Esophagus mucosa (tissue), 1 donor: Measurements from ENCODE around the gene TMED7. TPM values are rescaled to one million over a fixed set of nuclear protein-coding genes. Genes with fewer than 3 reads are reported as not detected.

Source experiments
- ATAC-seq: fragments of 200-7000 bp; cut with Tn5 transposase; one replicate; pipeline ENCODE4 v1.9.1; 2020
- total RNA-seq: library from RNA; stranded (reverse); gene quantifications from one replicate; pipeline ENCODE4 v1.2.4, GENCODE V29; 2023
- donor health status: DM: yes; HTN: yes; CAD: no.

Gene TMED7
- total RNA-seq, 1 donor from 2014 or later = 47.2 TPM

- peak; percentile 19 for ATAC-seq
These were observed 598 bp upstream of the TMED7 start for GRCh38 chr5:115626445-115626823.

DNA sequence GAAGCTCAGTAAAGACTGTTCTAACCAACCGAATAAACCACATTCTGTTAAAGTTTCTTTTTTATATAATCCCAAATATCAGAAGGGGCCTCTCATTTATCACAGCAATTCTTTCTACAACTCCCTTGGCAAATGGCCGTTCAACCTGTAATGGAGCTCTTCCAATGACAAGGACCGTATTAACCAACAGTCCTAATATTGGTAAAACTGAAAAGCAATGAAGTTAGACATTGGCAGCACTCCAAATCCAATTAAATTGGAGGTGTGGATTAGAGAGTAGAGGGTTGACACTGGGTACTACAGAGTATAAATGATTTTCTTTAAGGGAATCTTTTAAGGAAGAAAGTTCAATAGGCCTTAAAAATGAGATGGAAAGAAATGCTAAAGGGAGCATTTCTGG lies 842 bp downstream of the TMED7 start:
- ATAC-seq = no peak

GRCh38 chr5:115623658-115624057 lies 2.2 kb downstream of the TMED7 start:
- no peak for ATAC-seq

DNA sequence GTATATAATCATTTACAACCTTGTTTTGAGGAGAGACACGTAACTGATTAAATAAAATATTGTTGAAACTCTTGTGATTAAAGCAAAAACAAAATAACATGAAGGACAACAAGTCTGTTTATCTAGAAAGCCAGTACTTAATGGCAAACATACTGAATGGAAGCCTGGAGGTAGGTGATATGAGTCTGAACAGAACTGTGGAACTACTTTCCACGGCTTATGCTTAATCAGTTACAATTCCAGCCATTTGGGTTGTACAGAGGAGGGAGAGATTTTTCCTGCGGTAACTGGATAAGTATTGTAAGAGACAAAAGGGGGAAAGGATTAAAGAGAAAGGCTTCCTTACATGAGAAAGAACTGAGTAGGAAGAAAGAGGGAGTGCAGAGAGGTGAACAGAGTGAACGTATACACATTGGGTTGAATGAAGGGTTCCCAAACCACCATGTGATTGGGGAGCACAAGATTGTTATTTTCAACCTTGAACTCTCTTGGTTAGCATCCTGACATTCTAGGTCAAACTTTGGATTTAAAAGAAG lies 4.4 kb downstream of the TMED7 start:
- no peak for ATAC-seq

GRCh38 chr5:115616892-115617291 lies 8.9 kb downstream of the TMED7 start:
- no peak for ATAC-seq

- no peak for ATAC-seq
These were observed 9.4 kb downstream of the TMED7 start for GRCh38 chr5:115616472-115616871.

GRCh38 chr5:115611873-115612272 lies 14.0 kb downstream of the TMED7 start:
- ATAC-seq = no peak

DNA sequence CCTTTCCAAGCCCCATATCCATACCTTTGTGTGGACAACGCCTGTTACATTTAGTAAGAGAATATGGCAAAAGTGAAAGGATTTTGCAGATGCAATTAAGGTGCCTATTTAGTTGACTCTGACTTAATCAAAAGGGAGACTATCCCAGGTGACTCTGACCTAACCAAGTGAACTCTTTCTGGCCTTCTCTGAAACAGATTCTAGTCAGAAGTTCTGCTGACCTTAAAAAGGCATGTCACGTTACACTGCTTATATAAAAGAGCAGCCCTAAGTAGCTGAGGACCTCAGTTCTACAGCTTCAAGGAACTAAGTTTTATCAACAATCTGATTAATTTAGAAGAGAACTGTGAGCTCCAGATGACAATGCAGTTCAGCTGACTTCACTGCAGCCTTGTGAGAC lies 17.9 kb downstream of the TMED7 start:
- ATAC-seq = no peak

GRCh38 chr5:115605436-115605835 lies 20.4 kb downstream of the TMED7 start:
- no peak for ATAC-seq

DNA sequence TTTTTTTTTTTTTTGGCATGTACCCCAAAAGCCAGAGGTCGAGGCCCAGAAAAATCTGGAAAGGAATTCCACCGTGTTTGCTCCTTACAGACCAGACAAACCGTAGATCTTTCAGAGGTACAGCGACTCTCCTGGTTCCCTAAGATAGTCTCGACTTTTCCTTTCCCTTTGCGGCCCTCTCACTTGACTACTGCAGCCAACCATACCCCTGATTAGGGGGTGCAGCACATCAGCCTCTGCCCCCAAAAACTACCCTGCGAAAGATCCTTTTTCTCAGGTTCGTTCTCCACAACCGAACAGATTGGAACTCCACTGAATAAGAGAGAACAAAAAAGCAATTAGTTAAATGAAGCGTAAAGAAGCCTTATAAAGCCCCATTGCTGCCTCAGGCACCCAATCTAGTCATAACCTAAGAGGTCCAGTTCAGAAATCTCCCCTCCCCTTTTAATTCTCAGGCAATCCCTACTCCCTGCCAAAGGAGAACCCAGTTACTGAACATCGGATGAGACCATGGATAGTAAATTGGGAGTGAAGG lies 23.2 kb downstream of the TMED7 start:
- ATAC-seq = peak; percentile 31

DNA sequence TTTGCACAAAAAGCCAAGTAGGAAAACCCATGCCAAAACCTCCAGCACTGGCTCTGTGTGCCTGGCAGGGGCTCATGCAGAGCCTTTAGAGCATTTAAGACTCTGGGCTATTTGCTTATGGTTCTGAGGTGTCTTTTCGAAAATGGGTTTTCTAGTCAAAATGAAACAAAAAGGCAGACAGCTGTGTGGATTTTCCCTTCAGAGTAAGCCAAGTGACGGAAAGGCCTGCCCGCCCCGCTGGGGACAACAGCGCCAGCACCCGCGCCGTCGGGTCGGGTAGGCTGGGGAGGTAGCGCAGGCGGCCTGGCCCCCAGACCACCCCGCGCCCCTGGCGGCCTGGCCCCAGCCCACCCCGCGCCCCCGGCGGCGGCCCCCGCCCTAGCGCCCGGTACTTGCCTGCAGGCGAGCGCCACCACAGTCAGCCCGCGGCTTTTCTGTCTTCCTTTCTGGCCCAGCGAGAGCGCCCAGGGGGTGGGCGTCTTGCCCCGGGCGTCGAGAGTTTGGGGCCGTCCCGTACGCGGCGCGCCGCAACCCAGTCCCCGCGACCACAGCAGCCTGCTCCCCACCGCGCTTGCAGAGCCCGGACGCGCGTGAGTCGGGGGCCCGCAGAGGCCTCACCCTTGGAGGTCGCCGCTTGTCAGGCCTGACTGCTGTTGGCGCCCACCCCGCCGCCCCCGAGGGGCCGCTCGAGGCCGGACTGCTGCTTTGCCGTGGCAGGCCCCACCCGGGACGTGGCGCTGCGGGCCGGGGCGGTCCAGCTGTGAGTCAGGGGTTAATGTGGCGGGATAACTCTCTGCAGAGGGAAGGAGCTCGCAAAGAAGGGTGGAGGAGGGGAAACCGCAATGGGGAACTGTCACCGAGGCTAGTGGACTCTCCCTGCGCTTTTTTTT lies 23.9 kb downstream of the TMED7 start, which contains the start of gene TICAM2:
Gene TICAM2, minus strand, starts transcription at position 779 of the 890 bp plus-strand sequence. CDS start 21,223 bp downstream, outside the sequence.
- peak; percentile 85 for ATAC-seq

DNA sequence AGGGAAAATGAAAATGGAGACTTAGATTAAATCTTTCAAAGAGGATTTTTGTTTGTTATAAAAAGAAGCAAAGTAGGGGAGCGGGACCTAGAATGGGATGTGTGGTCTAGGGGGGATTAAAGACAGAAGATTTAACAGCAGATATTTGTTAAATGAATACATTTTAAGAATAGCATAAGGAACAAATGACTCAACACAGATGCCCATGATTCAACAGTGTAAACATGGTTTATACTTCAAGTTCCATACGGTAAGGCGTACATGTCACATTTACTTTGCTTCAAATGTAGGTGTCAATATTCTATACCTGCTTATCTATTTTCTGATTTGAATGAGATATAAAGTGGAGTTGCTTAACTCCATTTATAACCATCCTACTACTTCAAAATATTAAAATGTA lies 25.1 kb downstream of the TMED7 start:
- no peak for ATAC-seq

GRCh38 chr5:115599924-115600323 lies 25.9 kb downstream of the TMED7 start:
- no peak for ATAC-seq

DNA sequence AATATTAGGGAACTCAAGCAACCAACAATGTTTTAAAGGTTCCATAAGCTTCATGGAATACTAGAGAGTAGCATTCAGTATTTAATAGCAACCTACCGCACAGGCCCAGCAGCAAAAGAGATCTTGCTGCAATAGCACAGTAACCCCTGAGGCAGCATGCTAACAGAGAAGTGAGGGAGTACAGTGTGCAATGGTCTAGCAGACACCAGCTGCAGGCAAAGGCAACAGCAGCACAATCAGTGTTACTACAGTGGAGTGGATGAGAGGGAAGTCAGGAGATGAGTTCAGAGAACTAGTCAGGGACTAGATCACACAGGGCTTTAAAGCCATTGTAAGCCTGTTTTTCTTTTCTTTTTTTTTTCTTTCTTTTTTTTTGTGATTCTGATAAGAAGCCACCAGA lies 26.3 kb downstream of the TMED7 start:
- peak; percentile 36 for ATAC-seq

DNA sequence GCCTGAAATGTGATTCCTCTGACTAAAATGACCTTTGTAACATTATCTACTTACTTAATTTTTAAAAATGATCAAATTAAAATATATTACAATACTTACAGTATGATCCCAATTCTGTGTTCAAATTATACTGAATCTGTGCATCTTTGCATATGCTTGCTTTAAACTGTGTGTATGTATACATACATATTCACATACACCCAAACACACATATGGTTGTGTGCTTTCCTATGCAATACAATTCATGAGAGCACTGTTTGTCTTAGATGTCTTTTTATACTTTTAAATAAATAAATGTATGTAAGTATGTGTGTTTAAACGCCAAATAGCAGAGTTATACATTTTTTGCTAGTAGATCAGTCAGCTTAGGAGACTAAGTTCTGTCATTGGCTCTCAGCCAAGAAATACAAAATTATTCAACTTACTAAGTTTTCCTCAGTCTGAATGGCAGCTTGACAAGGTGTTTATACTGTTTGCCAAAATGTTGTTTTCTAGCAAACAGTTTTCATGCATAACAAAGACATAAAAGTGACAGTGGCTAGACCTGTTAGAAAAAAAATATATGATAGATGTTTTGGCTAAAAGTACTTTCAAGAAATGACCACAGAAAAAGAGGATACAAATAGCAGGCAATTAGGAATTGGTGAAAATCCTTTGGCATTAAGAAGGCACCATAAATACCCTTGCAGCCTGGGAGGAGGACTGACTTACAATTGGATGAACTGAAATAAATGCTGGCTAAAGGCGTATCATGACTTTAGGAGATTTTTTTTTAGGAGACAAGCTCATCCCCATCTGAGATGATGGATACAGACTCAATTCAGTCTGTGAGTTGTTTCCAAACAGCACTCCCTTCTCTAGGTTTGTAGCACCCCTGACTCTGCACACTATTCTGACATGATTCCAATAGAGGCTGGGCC lies 31.4 kb downstream of the TMED7 start:
- no peak for ATAC-seq

- ATAC-seq = no peak
These were observed 36.8 kb downstream of the TMED7 start for GRCh38 chr5:115589043-115589442.

DNA sequence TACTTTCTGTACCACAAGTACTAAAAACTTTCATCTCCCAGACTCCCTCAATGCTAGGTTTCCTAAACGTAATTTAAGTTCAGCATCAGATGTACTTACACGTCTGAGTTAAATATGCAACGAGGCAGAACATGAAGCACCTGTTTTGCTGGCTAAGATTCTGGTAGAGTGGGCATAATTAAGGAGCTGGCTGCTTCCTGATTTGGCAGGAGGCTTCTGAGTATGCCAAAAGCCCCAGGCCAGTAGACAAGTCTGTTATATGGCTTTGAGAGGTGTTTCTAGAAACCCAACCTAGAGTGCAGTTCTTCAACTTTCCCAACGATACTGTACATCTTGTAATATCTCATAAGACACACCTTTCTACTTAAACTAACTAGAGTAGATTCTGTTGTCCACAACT lies 37.2 kb downstream of the TMED7 start:
- peak; percentile 37 for ATAC-seq

GRCh38 chr5:115586525-115587146 lies 39.2 kb downstream of the TMED7 start:
- no peak for ATAC-seq

DNA sequence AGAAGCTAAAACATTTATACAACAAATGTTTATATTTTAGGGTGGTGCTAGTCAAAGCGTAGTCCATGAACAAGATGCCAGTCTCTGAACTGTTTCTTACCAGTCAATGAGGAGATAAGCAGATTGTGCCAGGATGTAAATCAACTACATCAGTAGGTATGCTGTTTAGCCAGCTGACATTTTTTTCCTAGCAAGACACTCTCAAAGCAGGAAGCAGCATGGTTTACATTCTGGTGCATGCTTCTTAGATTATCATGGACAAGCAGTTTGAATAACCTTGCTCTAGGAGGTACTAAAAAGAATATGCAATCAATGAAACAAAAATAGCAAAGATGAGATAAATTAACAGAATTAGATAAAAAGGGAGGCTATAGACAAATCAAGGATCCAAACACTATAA lies 40.6 kb downstream of the TMED7 start:
- no peak for ATAC-seq

DNA sequence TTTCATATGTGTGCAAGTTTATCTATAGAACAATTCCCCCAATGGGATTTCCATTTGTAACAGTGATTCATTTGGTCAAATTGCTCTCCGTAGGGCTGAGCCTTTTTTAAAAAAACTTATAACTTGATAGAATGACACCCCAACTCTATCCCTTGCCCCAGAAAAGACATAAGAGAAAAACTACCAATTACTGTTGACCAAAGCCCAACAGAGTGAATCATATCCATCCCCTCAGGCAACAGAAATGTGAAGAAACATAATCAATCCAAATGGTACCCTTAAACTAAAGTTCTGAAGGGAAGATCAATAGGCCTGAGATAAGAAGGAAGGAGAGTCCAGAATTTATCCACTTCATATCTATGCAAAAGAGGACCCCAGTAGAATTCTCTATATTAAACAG lies 41.3 kb downstream of the TMED7 start:
- no peak for ATAC-seq

GRCh38 chr5:115583474-115583873 lies 42.4 kb downstream of the TMED7 start:
- no peak for ATAC-seq

DNA sequence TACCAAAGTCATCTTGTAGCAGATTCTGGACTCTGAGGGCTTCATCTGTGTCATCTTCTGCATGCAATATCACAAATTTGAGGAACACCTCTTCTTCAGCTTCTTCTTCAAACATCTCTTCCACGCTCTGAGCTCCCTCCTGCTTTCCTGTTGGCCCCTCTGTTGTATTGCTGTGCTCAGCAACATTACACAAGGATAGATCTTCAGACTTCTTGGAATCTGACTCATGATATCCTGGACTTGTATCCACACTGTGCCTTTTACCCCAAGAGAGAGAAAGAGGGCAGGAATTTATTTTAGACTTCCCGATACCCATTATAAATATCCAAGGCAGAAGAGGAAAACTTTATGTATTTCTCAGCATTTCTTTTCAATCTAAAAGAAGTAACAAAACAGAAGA lies 44.9 kb downstream of the TMED7 start:
- no peak for ATAC-seq
